K562 (cell line): ENCODE results near the gene FPR1. TPM values are rescaled to one million over a fixed set of nuclear protein-coding genes. Genes with fewer than 3 reads are reported as not detected.

Experiments used
- ATAC-seq: fragments of 200-7000 bp; cut with Tn5 transposase; 3 replicates; pipeline ENCODE4 v1.9.1; 2020; ENCODE audit warnings: moderate library complexity
- BruUV-seq: library from RNA; stranded (reverse); fragments of 400-500 nt; replicated peaks from 2 replicates; lab custom pipeline; 2021; lab: Mats Ljungman, UMichigan
- CTCF ChIA-PET: fragments of 300-600 bp; formaldehyde crosslinking; extraction: SDS; loops from one replicate; lab custom pipeline; 2021; ENCODE audit warnings: low intra/inter-chr PET ratio; lab: Yijun Ruan, JAX
- POLR2A ChIA-PET: fragments of 300-600, 350-650 bp; sonication (Branson Sonifier 250); formaldehyde crosslinking; extraction: SDS; loops from one replicate; lab custom pipeline; 2021; ENCODE audit warnings: antibody characterized with exemption, inconsistent platforms; lab: Yijun Ruan, JAX
- DNase-seq, 4 experiments: peaks; one replicate each; pipeline versions ENCODE4 v3.0.0 to v3.0.0-alpha.2; 2011 to 2018; ENCODE audit warnings: low spot score in 3 of 4, mixed read lengths in 3 of 4; ENCODE audit errors: extremely low read depth in 1 of 4
- FAIRE-seq: peaks from 2 replicates; lab custom pipeline; 2011; peaks lifted over from hg19 to GRCh38; lab: Jason Lieb, UNC
- H2AFZ ChIP-seq: 2 replicates; pipeline ENCODE4 v1.6.0; 2011; ENCODE audit warnings: low read depth, low read length, control low read depth, inconsistent platforms
- H3K27ac ChIP-seq: fragments of 200-600 bp; 3 replicates; pipeline ENCODE4 v1.8.0; 2011; ENCODE audit warnings: low read depth, mild to moderate bottlenecking, control low read depth, inconsistent platforms, low read length, moderate library complexity, mixed read lengths; ENCODE audit errors: extremely low read depth
- H3K27me3 ChIP-seq, 2 experiments: fragments of 300-600 bp in 1 of 2; 2 replicates in 1 of 2; 3 replicates in 1 of 2; pipeline versions ENCODE4 v1.6.0 to v1.8.0; 2011; ENCODE audit warnings: inconsistent platforms in 2 of 2, low read length in 2 of 2, mild to moderate bottlenecking in 1 of 2, mixed read lengths in 1 of 2, moderate library complexity in 1 of 2; ENCODE audit not compliant: control insufficient read depth in 2 of 2, insufficient read depth in 2 of 2
- H3K36me3 ChIP-seq: fragments of 300-600 bp; 3 replicates; pipeline ENCODE4 v1.8.0; 2011; ENCODE audit warnings: mild to moderate bottlenecking, low read length, inconsistent platforms; ENCODE audit not compliant: control insufficient read depth, insufficient read depth
- H3K4me1 ChIP-seq, 2 experiments: fragments of 200-600 bp in 1 of 2; replicated peaks in 1 of 2; 2 replicates in 1 of 2; 3 replicates in 1 of 2; pipeline versions ENCODE4 v1.5.1 to v1.8.0; 2011; ENCODE audit warnings: inconsistent platforms in 2 of 2, low read length in 2 of 2, mild to moderate bottlenecking in 1 of 2, mixed read lengths in 1 of 2, moderate library complexity in 1 of 2; ENCODE audit not compliant: control insufficient read depth in 2 of 2, insufficient read depth in 2 of 2
- H3K4me2 ChIP-seq: 2 replicates; pipeline ENCODE4 v1.6.1; 2011; ENCODE audit warnings: low read length, control low read depth, inconsistent platforms, mixed read lengths; ENCODE audit not compliant: insufficient read depth
- H3K4me3 ChIP-seq: fragments of 200-600 bp; sonication (generic), shearing (Covaris generic); 2 replicates; pipeline ENCODE4 v1.5.1; 2016; ENCODE audit warnings: control low read depth, inconsistent platforms
- H3K79me2 ChIP-seq: fragments of 200-600 bp; 3 replicates; pipeline ENCODE4 v1.8.0; 2011; ENCODE audit warnings: low read length, inconsistent platforms; ENCODE audit not compliant: control insufficient read depth, insufficient read depth
- H3K9ac ChIP-seq, 2 experiments: 2 replicates each; pipeline versions ENCODE4 v1.6.0 to v1.6.1; 2011; ENCODE audit warnings: low read depth in 2 of 2, low read length in 2 of 2, control low read depth in 1 of 2, inconsistent platforms in 1 of 2, mild to moderate bottlenecking in 1 of 2, mixed read lengths in 1 of 2; ENCODE audit not compliant: insufficient read depth in 1 of 2
- H3K9me1 ChIP-seq: one replicate; pipeline ENCODE4 v1.6.0; 2011; ENCODE audit warnings: inconsistent platforms, mild to moderate bottlenecking, low read length, moderate library complexity; ENCODE audit not compliant: control insufficient read depth, insufficient read depth
- H3K9me3 ChIP-seq: replicated peaks from 2 replicates; pipeline ENCODE4 v1.5.1; 2011; ENCODE audit warnings: low read depth, low read length, inconsistent platforms; ENCODE audit not compliant: control insufficient read depth, insufficient read depth
- H4K20me1 ChIP-seq: replicated peaks from 2 replicates; pipeline ENCODE4 v1.6.1; 2011; ENCODE audit warnings: low read length, inconsistent platforms, mixed read lengths; ENCODE audit not compliant: control insufficient read depth, insufficient read depth
- ARID4B ChIP-seq: sonication (generic); formaldehyde crosslinking; IDR thresholded peaks from 2 replicates; pipeline ENCODE4 v1.8.0; 2022; ENCODE audit warnings: mild to moderate bottlenecking, missing genetic modification reagents
- BACH1 ChIP-seq: fragments of 200-800 bp; sonication (Bioruptor generic); IDR thresholded peaks from 2 replicates; pipeline ENCODE4 v1.6.1; 2016; ENCODE audit warnings: missing genetic modification characterization, missing compliant biosample characterization
- CREB5 ChIP-seq: fragments of 250-450 bp; sonication (Bioruptor Pico); IDR thresholded peaks from 2 replicates; pipeline ENCODE4 v1.5.0; 2020; ENCODE audit warnings: mild to moderate bottlenecking
- GABPA ChIP-seq: fragments of 200-800 bp; sonication (Bioruptor generic); conservative IDR thresholded peaks from 2 replicates; pipeline ENCODE4 v1.6.1; 2016; ENCODE audit warnings: low read depth, missing genetic modification characterization, missing compliant biosample characterization
- ID3 ChIP-seq, 2 experiments: fragments of 250-450 bp in 1 of 2; fragments of 450-650 bp in 1 of 2; sonication (Bioruptor Pico) in 1 of 2; IDR thresholded peaks; 2 replicates each; pipeline versions ENCODE4 v1.6.1 to v1.8.0; 2016 to 2021; ENCODE audit warnings: mild to moderate bottlenecking in 2 of 2, moderate library complexity in 2 of 2, missing compliant biosample characterization in 1 of 2, missing genetic modification characterization in 1 of 2
- NFRKB ChIP-seq: fragments of 450-650 bp; IDR thresholded peaks from 2 replicates; pipeline ENCODE4 v1.6.1; 2016; ENCODE audit warnings: low read depth
- NR4A1 ChIP-seq, 2 experiments: fragments of 250-450 bp in 1 of 2; fragments of 450-650 bp in 1 of 2; sonication (Bioruptor Pico) in 1 of 2; IDR thresholded peaks; 2 replicates each; pipeline versions ENCODE4 v1.4.0 to v1.6.1; 2016 to 2020; ENCODE audit warnings: mild to moderate bottlenecking in 2 of 2, missing compliant biosample characterization in 1 of 2, missing genetic modification characterization in 1 of 2, moderate library complexity in 1 of 2
- POLR2A ChIP-seq: fragments of 450-650 bp; conservative IDR thresholded peaks from 2 replicates; pipeline ENCODE4 v1.6.1; 2016
- TFAP4 ChIP-seq: sonication (generic); formaldehyde crosslinking; IDR thresholded peaks from 2 replicates; pipeline ENCODE4 v1.8.0; 2022; ENCODE audit warnings: missing genetic modification reagents, mild to moderate bottlenecking, moderate library complexity, borderline replicate concordance
- ZBTB17 ChIP-seq: fragments of 450-650 bp; formaldehyde crosslinking; IDR thresholded peaks from 2 replicates; pipeline ENCODE4 v1.4.0; 2020; ENCODE audit warnings: mild to moderate bottlenecking
- ZNF197 ChIP-seq: fragments of 200-800 bp; sonication (Bioruptor generic); IDR thresholded peaks from 2 replicates; pipeline ENCODE4 v1.6.1; 2016; ENCODE audit warnings: low read depth, missing genetic modification characterization, missing compliant biosample characterization
- ZNF589 ChIP-seq: fragments of 200-800 bp; sonication (Bioruptor generic); IDR thresholded peaks from 2 replicates; pipeline ENCODE4 v1.6.1; 2016; ENCODE audit warnings: low read depth, missing genetic modification characterization, missing compliant biosample characterization
- WGBS: fragments of 100-300 bp; shearing (Covaris generic); methylation state at CpG from one replicate; pipeline ENCODE4 v1.1.6; 2016; ENCODE audit warnings: low coverage, mixed read lengths; ENCODE audit not compliant: insufficient coverage; ENCODE audit errors: missing lambda C conversion rate; 5-methylcytosine and 5-hydroxymethylcytosine counted together
- in situ Hi-C: fragments of 300-500 bp; cut with MboI; formaldehyde crosslinking; loops from 4 replicates; pipeline ENCODE4 v1.15.0; 2018; ENCODE audit warnings: inconsistent platforms, mixed read lengths
- intact Hi-C: fragments of 100-400 bp; cut with micrococcal nuclease; formaldehyde crosslinking; loops from 2 replicates; pipeline ENCODE4 v1.14.2; 2022
- polyA plus RNA-seq, 8 experiments: library from polyadenylated mRNA; depleted of rRNA in 4 of 8; stranded (reverse) in 5 of 8; unstranded in 3 of 8; fragments of >200 nt; fragmentation: Nextera tagmentation in 2 of 8; fragmentation: Illumina TruSeq in 1 of 8; extraction: Ambion mirVana in 2 of 8; extraction: Trizol in 1 of 8; gene quantifications; 2 replicates each; pipeline versions ENCODE4 v1.2.1 to v1.2.3, GENCODE V29; 2011 to 2014; ENCODE audit warnings: inconsistent platforms in 1 of 8, missing spikeins in 1 of 8
- total RNA-seq, 7 experiments: library from RNA; depleted of rRNA in 6 of 7; stranded (reverse); fragments of >200 nt in 6 of 7; fragmentation: Illumina TruSeq in 2 of 7; extraction: Trizol in 2 of 7; gene quantifications; 2 replicates each; pipeline versions ENCODE4 v1.2.1 to v1.2.3, GENCODE V29; 2011 to 2021; ENCODE audit warnings: low replicate concordance in 1 of 7

Gene FPR1
- total and polyA plus RNA-seq, 9 of the 15 experiments (the other 6 are each of a cell fraction or from before 2014, with no cell fraction given), result 0.06 to 0.25 (median 0.14) TPM; not detected in 4

GRCh38 chr19:51799774-51800472, 48.2 kb upstream of the FPR1 start:
- H3K27me3 ChIP-seq, result no peaks in the 10 kb centered on the region
- H3K4me2 ChIP-seq, result peak overlapping the region; percentile 81
- intact Hi-C loops (loop anchor here (2.0 to 5.0 kb wide), 2 partner anchors 15 to 98 kb away; no protein-coding TSS in a partner anchor), in situ Hi-C loops (no loop called here)
- ATAC-seq (peak; percentile 32), FAIRE-seq (no peak), DNase-seq (peak in 3 of 4 experiments; percentile 25 to 40 (median 39))
- WGBS, result 13% methylated on average over 13 of the region's 13 CpGs
- CTCF ChIA-PET, result interaction anchor here (0.6 kb wide), 1 partner anchor 9 kb away, joined by 3 read pairs; no protein-coding TSS in a partner anchor
- H3K79me2 ChIP-seq, result peaks cover 27% of the 10 kb centered on the region
- H3K4me1 ChIP-seq, result peaks cover 26 to 74% of the 10 kb centered on the region in 2 experiments
- H3K36me3 ChIP-seq, result 0 out of 3 replicates have a peak, but pooled peaks cover 2% of the 10 kb centered on the region
- no peaks in the 10 kb centered on the region for H3K9me1 ChIP-seq
- peak overlapping the region; percentile 69 for H2AFZ ChIP-seq
- peak overlapping the region; percentile 97 for H3K27ac ChIP-seq
- BruUV-seq, result no TSS peak
- H4K20me1 ChIP-seq, result no peaks in the 10 kb centered on the region
- peaks cover 9% of the 10 kb centered on the region for H3K9me3 ChIP-seq
- H3K4me3 ChIP-seq, result no peak overlapping the region
- POLR2A ChIA-PET, result interaction anchor here (0.7 to 1.6 kb wide), 4 partner anchors 9 to 105 kb away, joined by 3 to 9 read pairs (median 4); no protein-coding TSS in a partner anchor
- peak overlapping the region; percentile 74 to 85 for H3K9ac ChIP-seq
- TF ChIP-seq ZNF589 (peak; percentile 12; the same call in 1 of the 2 replicates), TFAP4 (CRISPR knock-in tag) (0 out of 2 replicates have a peak, but pooled peaks have one; percentile 6), CREB5 (CRISPR knock-in tag) (peak; percentile 18; the same call in 1 of the 2 replicates), ARID4B (CRISPR knock-in tag) (no peak), ZNF197 (CRISPR knock-in tag) (peak; percentile 92; the same call in 1 of the 2 replicates), ID3 (CRISPR knock-in tag; IDR thresholded peaks at IDR 0.05) (no peak), ID3 (tag; IDR thresholded peaks at IDR 0.05) (0 out of 2 replicates have a peak, but pooled peaks have one; percentile 48), ZBTB17 (peak; percentile 47; the same call in 1 of the 2 replicates), POLR2A (no peak), NFRKB (peak; percentile 55), BACH1 (tag) (peak; percentile 62), NR4A1 (CRISPR knock-in tag; IDR thresholded peaks at IDR 0.05) (no peak), NR4A1 (tag; IDR thresholded peaks at IDR 0.05) (peak; percentile 5; the same call in 1 of the 2 replicates), GABPA (tag) (0 out of 2 replicates have a peak, but pooled peaks have one; percentile 4)
